PC-9 (cell line): ENCODE results near the gene DOK5. TPM values are rescaled to one million over a fixed set of nuclear protein-coding genes. Genes with fewer than 3 reads are reported as not detected.

Experiments
- BruUV-seq: library from RNA; stranded (reverse); fragments of 400-500 nt; replicated peaks from 2 replicates; lab custom pipeline; 2021; lab: Mats Ljungman, UMichigan
- CTCF ChIA-PET: fragments of 300-600 bp; sonication (Branson Sonifier 250); formaldehyde crosslinking; loops from one replicate; lab custom pipeline; 2022; ENCODE audit warnings: antibody characterized with exemption; lab: Charles Lee
- POLR2A ChIA-PET: fragments of 300-600 bp; sonication (Branson Sonifier 250); formaldehyde crosslinking; loops from one replicate; lab custom pipeline; 2022; ENCODE audit warnings: antibody characterized with exemption; ENCODE audit not compliant: unreplicated experiment; lab: Charles Lee
- DNase-seq, 2 experiments: peaks; one replicate each; pipeline versions ENCODE4 v3.0.0 to v3.0.0-alpha.2; 2015 to 2022; ENCODE audit warnings: mixed read lengths in 1 of 2
- H2AFZ ChIP-seq: fragments of 200-600 bp; sonication (generic); 2 replicates; pipeline ENCODE4 v1.8.1; 2017; ENCODE audit warnings: antibody characterized with exemption
- H3F3A ChIP-seq: fragments of 200-600 bp; sonication (generic); 2 replicates; pipeline ENCODE4 v1.8.1; 2017; ENCODE audit warnings: antibody characterized with exemption, mild to moderate bottlenecking, low read depth; ENCODE audit not compliant: insufficient read depth
- H3K27ac ChIP-seq: fragments of 200-600 bp; sonication (generic); 2 replicates; pipeline ENCODE4 v1.6.1; 2016; ENCODE audit warnings: mixed run types
- H3K27me3 ChIP-seq: fragments of 200-600 bp; sonication (generic); 2 replicates; pipeline ENCODE4 v1.6.1; 2016; ENCODE audit warnings: low read depth, mixed run types; ENCODE audit not compliant: insufficient read depth
- H3K36me3 ChIP-seq: fragments of 200-600 bp; sonication (generic); 2 replicates; pipeline ENCODE4 v1.6.1; 2016; ENCODE audit warnings: low read depth, mixed run types
- H3K4me1 ChIP-seq: fragments of 200-600 bp; sonication (generic); replicated peaks from 2 replicates; pipeline ENCODE4 v1.6.1; 2016; ENCODE audit warnings: mixed run types; ENCODE audit not compliant: insufficient read depth
- H3K4me2 ChIP-seq: fragments of 200-600 bp; sonication (generic); 2 replicates; pipeline ENCODE4 v1.6.1; 2017; ENCODE audit warnings: mixed run types
- H3K4me3 ChIP-seq: fragments of 200-600 bp; sonication (generic); 2 replicates; pipeline ENCODE4 v1.6.1; 2016; ENCODE audit warnings: mixed run types
- H3K79me2 ChIP-seq: fragments of 200-600 bp; sonication (generic); 2 replicates; pipeline ENCODE4 v1.6.1; 2017; ENCODE audit warnings: low read depth, mixed run types
- H3K9me2 ChIP-seq: fragments of 200-600 bp; sonication (generic); 2 replicates; pipeline ENCODE4 v1.8.1; 2017; ENCODE audit warnings: mild to moderate bottlenecking; ENCODE audit not compliant: insufficient read depth
- H3K9me3 ChIP-seq: fragments of 200-600 bp; sonication (generic); 2 replicates; pipeline ENCODE4 v1.8.1; 2016; ENCODE audit warnings: low read depth; ENCODE audit not compliant: insufficient read depth
- H4K20me1 ChIP-seq: fragments of 200-600 bp; sonication (generic); 2 replicates; pipeline ENCODE4 v1.8.1; 2017; ENCODE audit not compliant: insufficient read depth
- CTCF ChIP-seq: fragments of 200-600 bp; sonication (generic); conservative IDR thresholded peaks from 2 replicates; pipeline ENCODE4 v1.6.1; 2017; ENCODE audit warnings: mixed run types, antibody characterized with exemption, mild to moderate bottlenecking, moderate library complexity
- EZH2 ChIP-seq: fragments of 200-600 bp; sonication (generic); IDR thresholded peaks from 2 replicates; pipeline ENCODE4 v1.8.0; 2017; ENCODE audit warnings: antibody characterized with exemption, low read depth
- intact Hi-C: fragments of 100-400 bp; cut with micrococcal nuclease; formaldehyde crosslinking; loops from one replicate; pipeline ENCODE4 v1.10.0; 2022; ENCODE audit not compliant: unreplicated experiment
- total RNA-seq: library from RNA; stranded (reverse); gene quantifications from 2 replicates; pipeline ENCODE4 v1.2.3, GENCODE V29; 2021

Gene DOK5
- total RNA-seq, 1 experiment from 2014 or later = not detected

- POLR2A ChIA-PET = no interaction called here
- Histone ChIP-seq H3K9me2 (no peaks in the 10 kb centered on the region), H3K27ac (no peak overlapping the region), H3F3A (no peaks in the 10 kb centered on the region), H3K27me3 (no peaks in the 10 kb centered on the region), H2AFZ (no peak overlapping the region), H3K36me3 (no peaks in the 10 kb centered on the region), H3K4me3 (no peak overlapping the region), H3K4me2 (no peak overlapping the region), H3K79me2 (no peaks in the 10 kb centered on the region), H4K20me1 (no peaks in the 10 kb centered on the region), H3K9me3 (no peaks in the 10 kb centered on the region), H3K4me1 (no peaks in the 10 kb centered on the region)
- CTCF ChIA-PET = no interaction called here
- BruUV-seq = no TSS peak
- TF ChIP-seq CTCF (no peak), EZH2 (no peak)
- DNase-seq = no peak
- intact Hi-C loops = no loop called here
Observed at GRCh38 chr20:54464003-54464402, 11.4 kb upstream of the DOK5 start.

GRCh38 chr20:54466127-54466526 is 9.3 kb upstream of the DOK5 start:
- ChIA-PET CTCF (no interaction called here), POLR2A (no interaction called here)
- H3K27ac ChIP-seq = no peak overlapping the region
- H3K9me3 ChIP-seq = no peaks in the 10 kb centered on the region
- no peaks in the 10 kb centered on the region for H4K20me1 ChIP-seq
- DNase-seq = no peak
- H3K36me3 ChIP-seq = no peaks in the 10 kb centered on the region
- no peak overlapping the region for H3K4me3 ChIP-seq
- H3F3A ChIP-seq = no peaks in the 10 kb centered on the region
- no peaks in the 10 kb centered on the region for H3K27me3 ChIP-seq
- no peaks in the 10 kb centered on the region for H3K9me2 ChIP-seq
- no peak overlapping the region for H2AFZ ChIP-seq
- intact Hi-C loops = no loop called here
- no peak for TF ChIP-seq CTCF
- no peak for TF ChIP-seq EZH2
- H3K79me2 ChIP-seq = no peaks in the 10 kb centered on the region
- H3K4me1 ChIP-seq = no peaks in the 10 kb centered on the region
- no peak overlapping the region for H3K4me2 ChIP-seq
- BruUV-seq = no TSS peak

- DNase-seq = no peak
- Histone ChIP-seq H3K27me3 (no peaks in the 10 kb centered on the region), H3K4me1 (no peaks in the 10 kb centered on the region), H3K9me2 (no peaks in the 10 kb centered on the region), H3K27ac (no peak overlapping the region), H3K9me3 (no peaks in the 10 kb centered on the region), H3F3A (no peaks in the 10 kb centered on the region), H3K36me3 (no peaks in the 10 kb centered on the region), H3K4me2 (no peak overlapping the region), H3K4me3 (no peak overlapping the region), H4K20me1 (no peaks in the 10 kb centered on the region), H2AFZ (no peak overlapping the region), H3K79me2 (no peaks in the 10 kb centered on the region)
- BruUV-seq = no TSS peak
- POLR2A ChIA-PET = no interaction called here
- no peak for TF ChIP-seq EZH2
- no peak for TF ChIP-seq CTCF
- CTCF ChIA-PET = no interaction called here
- intact Hi-C loops = no loop called here
Observed at GRCh38 chr20:54467622-54468021, 7.8 kb upstream of the DOK5 start.
